K562 (cell line): ENCODE measurements around the gene ARHGEF7. TPM values are rescaled to one million over a fixed set of nuclear protein-coding genes. Genes with fewer than 3 reads are reported as not detected.

Source experiments
- ATAC-seq: fragments of 200-7000 bp; cut with Tn5 transposase; 3 replicates; pipeline ENCODE4 v1.9.1; 2020; ENCODE audit warnings: moderate library complexity
- BruUV-seq: library from RNA; stranded (reverse); fragments of 400-500 nt; replicated peaks from 2 replicates; lab custom pipeline; 2021; lab: Mats Ljungman, UMichigan
- CTCF ChIA-PET: fragments of 300-600 bp; formaldehyde crosslinking; extraction: SDS; loops from one replicate; lab custom pipeline; 2021; ENCODE audit warnings: low intra/inter-chr PET ratio; lab: Yijun Ruan, JAX
- POLR2A ChIA-PET: fragments of 300-600, 350-650 bp; sonication (Branson Sonifier 250); formaldehyde crosslinking; extraction: SDS; loops from one replicate; lab custom pipeline; 2021; ENCODE audit warnings: antibody characterized with exemption, inconsistent platforms; lab: Yijun Ruan, JAX
- DNase-seq, 4 experiments: peaks; one replicate each; pipeline versions ENCODE4 v3.0.0 to v3.0.0-alpha.2; 2011 to 2018; ENCODE audit warnings: low spot score in 3 of 4, mixed read lengths in 3 of 4; ENCODE audit errors: extremely low read depth in 1 of 4
- FAIRE-seq: peaks from 2 replicates; lab custom pipeline; 2011; peaks lifted over from hg19 to GRCh38; lab: Jason Lieb, UNC
- H2AFZ ChIP-seq: 2 replicates; pipeline ENCODE4 v1.6.0; 2011; ENCODE audit warnings: low read depth, low read length, control low read depth, inconsistent platforms
- H3K27ac ChIP-seq: fragments of 200-600 bp; 3 replicates; pipeline ENCODE4 v1.8.0; 2011; ENCODE audit warnings: low read depth, mild to moderate bottlenecking, control low read depth, inconsistent platforms, low read length, moderate library complexity, mixed read lengths; ENCODE audit errors: extremely low read depth
- H3K27me3 ChIP-seq, 2 experiments: fragments of 300-600 bp in 1 of 2; 2 replicates in 1 of 2; 3 replicates in 1 of 2; pipeline versions ENCODE4 v1.6.0 to v1.8.0; 2011; ENCODE audit warnings: inconsistent platforms in 2 of 2, low read length in 2 of 2, mild to moderate bottlenecking in 1 of 2, mixed read lengths in 1 of 2, moderate library complexity in 1 of 2; ENCODE audit not compliant: control insufficient read depth in 2 of 2, insufficient read depth in 2 of 2
- H3K36me3 ChIP-seq: fragments of 300-600 bp; 3 replicates; pipeline ENCODE4 v1.8.0; 2011; ENCODE audit warnings: mild to moderate bottlenecking, low read length, inconsistent platforms; ENCODE audit not compliant: control insufficient read depth, insufficient read depth
- H3K4me1 ChIP-seq, 2 experiments: fragments of 200-600 bp in 1 of 2; replicated peaks in 1 of 2; 2 replicates in 1 of 2; 3 replicates in 1 of 2; pipeline versions ENCODE4 v1.5.1 to v1.8.0; 2011; ENCODE audit warnings: inconsistent platforms in 2 of 2, low read length in 2 of 2, mild to moderate bottlenecking in 1 of 2, mixed read lengths in 1 of 2, moderate library complexity in 1 of 2; ENCODE audit not compliant: control insufficient read depth in 2 of 2, insufficient read depth in 2 of 2
- H3K4me2 ChIP-seq: 2 replicates; pipeline ENCODE4 v1.6.1; 2011; ENCODE audit warnings: low read length, control low read depth, inconsistent platforms, mixed read lengths; ENCODE audit not compliant: insufficient read depth
- H3K4me3 ChIP-seq: fragments of 200-600 bp; sonication (generic), shearing (Covaris generic); 2 replicates; pipeline ENCODE4 v1.5.1; 2016; ENCODE audit warnings: control low read depth, inconsistent platforms
- H3K79me2 ChIP-seq: fragments of 200-600 bp; 3 replicates; pipeline ENCODE4 v1.8.0; 2011; ENCODE audit warnings: low read length, inconsistent platforms; ENCODE audit not compliant: control insufficient read depth, insufficient read depth
- H3K9ac ChIP-seq, 2 experiments: 2 replicates each; pipeline versions ENCODE4 v1.6.0 to v1.6.1; 2011; ENCODE audit warnings: low read depth in 2 of 2, low read length in 2 of 2, control low read depth in 1 of 2, inconsistent platforms in 1 of 2, mild to moderate bottlenecking in 1 of 2, mixed read lengths in 1 of 2; ENCODE audit not compliant: insufficient read depth in 1 of 2
- H3K9me1 ChIP-seq: one replicate; pipeline ENCODE4 v1.6.0; 2011; ENCODE audit warnings: inconsistent platforms, mild to moderate bottlenecking, low read length, moderate library complexity; ENCODE audit not compliant: control insufficient read depth, insufficient read depth
- H3K9me3 ChIP-seq: replicated peaks from 2 replicates; pipeline ENCODE4 v1.5.1; 2011; ENCODE audit warnings: low read depth, low read length, inconsistent platforms; ENCODE audit not compliant: control insufficient read depth, insufficient read depth
- H4K20me1 ChIP-seq: replicated peaks from 2 replicates; pipeline ENCODE4 v1.6.1; 2011; ENCODE audit warnings: low read length, inconsistent platforms, mixed read lengths; ENCODE audit not compliant: control insufficient read depth, insufficient read depth
- ADNP ChIP-seq: fragments of 200-800 bp; sonication (Bioruptor generic); IDR thresholded peaks from 2 replicates; pipeline ENCODE4 v1.6.1; 2016; ENCODE audit warnings: missing genetic modification characterization, missing compliant biosample characterization
- CHD7 ChIP-seq: fragments of 200-600 bp; sonication (generic); IDR thresholded peaks from one replicate; pipeline ENCODE4 v1.6.1; 2012; ENCODE audit warnings: mild to moderate bottlenecking, low read depth, low read length, inconsistent platforms
- FOXK2 ChIP-seq, 2 experiments: fragments of 450-650 bp; IDR thresholded peaks in 1 of 2; conservative IDR thresholded peaks in 1 of 2; 2 replicates each; pipeline ENCODE4 v1.6.1; 2016; ENCODE audit warnings: low read depth in 2 of 2, mild to moderate bottlenecking in 1 of 2
- MXI1 ChIP-seq: IDR thresholded peaks from 2 replicates; pipeline ENCODE4 v1.6.1; 2011; ENCODE audit warnings: low read depth, mild to moderate bottlenecking, improper control_type of control experiment, low read length
- PPARD ChIP-seq: fragments of 250-450 bp; sonication (Bioruptor Pico); IDR thresholded peaks from 2 replicates; pipeline ENCODE4 v1.8.0; 2022; ENCODE audit warnings: inconsistent platforms, mild to moderate bottlenecking, moderate library complexity
- SRSF3 ChIP-seq: fragments of 200-400 bp; formaldehyde crosslinking; IDR thresholded peaks from 2 replicates; pipeline ENCODE4 v1.6.1; 2016; ENCODE audit warnings: mild to moderate bottlenecking, low read length, moderate library complexity; ENCODE audit not compliant: insufficient read depth
- TAF1 ChIP-seq: IDR thresholded peaks from 2 replicates; pipeline ENCODE4 v1.6.1; 2011; ENCODE audit warnings: mild to moderate bottlenecking, low read length, moderate library complexity; ENCODE audit not compliant: insufficient read depth, control insufficient read depth, severe bottlenecking; ENCODE audit errors: extremely low read depth
- ZBTB7A ChIP-seq: IDR thresholded peaks from 2 replicates; pipeline ENCODE4 v1.6.1; 2011; ENCODE audit warnings: low read depth, mild to moderate bottlenecking, low read length, moderate library complexity, borderline replicate concordance; ENCODE audit not compliant: control insufficient read depth
- WGBS: fragments of 100-300 bp; shearing (Covaris generic); methylation state at CpG from one replicate; pipeline ENCODE4 v1.1.6; 2016; ENCODE audit warnings: low coverage, mixed read lengths; ENCODE audit not compliant: insufficient coverage; ENCODE audit errors: missing lambda C conversion rate; 5-methylcytosine and 5-hydroxymethylcytosine counted together
- in situ Hi-C: fragments of 300-500 bp; cut with MboI; formaldehyde crosslinking; loops from 4 replicates; pipeline ENCODE4 v1.15.0; 2018; ENCODE audit warnings: inconsistent platforms, mixed read lengths
- intact Hi-C: fragments of 100-400 bp; cut with micrococcal nuclease; formaldehyde crosslinking; loops from 2 replicates; pipeline ENCODE4 v1.14.2; 2022
- polyA plus RNA-seq, 8 experiments: library from polyadenylated mRNA; depleted of rRNA in 4 of 8; stranded (reverse) in 5 of 8; unstranded in 3 of 8; fragments of >200 nt; fragmentation: Nextera tagmentation in 2 of 8; fragmentation: Illumina TruSeq in 1 of 8; extraction: Ambion mirVana in 2 of 8; extraction: Trizol in 1 of 8; gene quantifications; 2 replicates each; pipeline versions ENCODE4 v1.2.1 to v1.2.3, GENCODE V29; 2011 to 2014; ENCODE audit warnings: inconsistent platforms in 1 of 8, missing spikeins in 1 of 8
- total RNA-seq, 7 experiments: library from RNA; depleted of rRNA in 6 of 7; stranded (reverse); fragments of >200 nt in 6 of 7; fragmentation: Illumina TruSeq in 2 of 7; extraction: Trizol in 2 of 7; gene quantifications; 2 replicates each; pipeline versions ENCODE4 v1.2.1 to v1.2.3, GENCODE V29; 2011 to 2021; ENCODE audit warnings: low replicate concordance in 1 of 7

The ARHGEF7 gene
- total and polyA plus RNA-seq, 9 of the 15 experiments (the other 6 are each of a cell fraction or from before 2014, with no cell fraction given) = 2.1 to 26.8 (median 17.5) TPM

- Histone ChIP-seq H3K27ac (no peak overlapping the region), H3K9me1 (no peaks in the 10 kb centered on the region), H3K4me2 (no peak overlapping the region), H3K9me3 (no peaks in the 10 kb centered on the region), H3K4me1 (peaks cover 0 to 4% of the 10 kb centered on the region in 2 experiments; a peak in 2 of 5 replicates), H3K79me2 (no peaks in the 10 kb centered on the region), H3K36me3 (no peaks in the 10 kb centered on the region), H3K4me3 (no peak overlapping the region), H3K9ac (no peak overlapping the region), H2AFZ (no peak overlapping the region), H3K27me3 (peaks cover 5 to 80% of the 10 kb centered on the region in 2 experiments; a peak in 4 of 5 replicates), H4K20me1 (no peaks in the 10 kb centered on the region)
- intact Hi-C loops = no loop called here
- DNase-seq = no peak
- FAIRE-seq = no peak
- in situ Hi-C loops = no loop called here
- WGBS = 13% methylated on average over 18 of the region's 28 CpGs
- ChIA-PET CTCF (no interaction called here), POLR2A (no interaction called here)
- ATAC-seq = no peak
- BruUV-seq = no TSS peak
- no peak for TF ChIP-seq CHD7
- no peak for TF ChIP-seq TAF1
- no peak for TF ChIP-seq MXI1
- TF ChIP-seq SRSF3 = no peak
- TF ChIP-seq ADNP = no peak
- no peak for TF ChIP-seq ZBTB7A
- no peak for TF ChIP-seq PPARD (CRISPR knock-in tag)
- TF ChIP-seq FOXK2 (conservative IDR thresholded peaks at IDR 0.05 in 1 of 2, IDR thresholded peaks at IDR 0.05 in 1 of 2; ENCODE audit: low read depth in 2 of 2) = no peak
These were observed 210.2 kb downstream of the ARHGEF7 start for GRCh38 chr13:111325146-111325890.
